ENCODE results near the gene MINDY2. TPM values are rescaled to one million over a fixed set of nuclear protein-coding genes. Genes with fewer than 3 reads are reported as not detected.

MINDY2 gene
- total RNA-seq, 1 experiment from 2014 or later: 25.5 TPM

- Mint-ChIP-seq H3K27ac (ENCODE audit: unreplicated experiment) (no peak overlapping the region), H3K9me3 (ENCODE audit: unreplicated experiment) (no peaks in the 10 kb centered on the region), H3K4me1 (ENCODE audit: low read depth, unreplicated experiment) (peaks cover 10% of the 10 kb centered on the region), H3K36me3 (ENCODE audit: insufficient read depth, unreplicated experiment) (peaks cover 38% of the 10 kb centered on the region), H3K4me3 (ENCODE audit: unreplicated experiment) (no peak overlapping the region), H3K27me3 (ENCODE audit: insufficient read depth, unreplicated experiment) (no peaks in the 10 kb centered on the region)
- no TSS peak for BruUV-seq (replicated peaks)
- Histone ChIP-seq H3K9me3 (no peaks in the 10 kb centered on the region), H3K27me3 (replicated peaks; ENCODE audit: control insufficient read depth, insufficient read depth, low read length) (no peaks in the 10 kb centered on the region), H3K4me3 (ENCODE audit: low read depth, low read length) (no peak overlapping the region), H3K4me1 (peaks cover 11% of the 10 kb centered on the region), H3K36me3 (ENCODE audit: control insufficient read depth, insufficient read depth, low read length) (peaks cover 3% of the 10 kb centered on the region; the same call in 1 of the 2 replicates)
- no peak for TF ChIP-seq CTCF (IDR thresholded peaks at IDR 0.05; ENCODE audit: insufficient read depth in 1 of 2, low read depth in 1 of 2, low read length in 1 of 2, severe bottlenecking in 1 of 2, unreplicated experiment in 1 of 2)
- intact Hi-C loops (cut with micrococcal nuclease; ENCODE audit: unreplicated experiment): no loop called here
- DNase-seq: no peak
- CTCF ChIA-PET: interaction anchor here (0.6 kb wide), 1 partner anchor 804 kb away, joined by 4 read pairs; no protein-coding TSS in a partner anchor
- POLR2A ChIA-PET: no interaction called here
Observed at GRCh38 chr15:58875343-58875742, 104.2 kb downstream of the MINDY2 start.

GRCh38 chr15:58876306-58877106 lies 105.4 kb downstream of the MINDY2 start:
- Histone ChIP-seq H3K4me1 (peaks cover 11% of the 10 kb centered on the region), H3K9me3 (no peaks in the 10 kb centered on the region), H3K36me3 (ENCODE audit: control insufficient read depth, insufficient read depth, low read length) (peaks cover 3% of the 10 kb centered on the region; the same call in 1 of the 2 replicates), H3K27me3 (replicated peaks; ENCODE audit: control insufficient read depth, insufficient read depth, low read length) (no peaks in the 10 kb centered on the region), H3K4me3 (ENCODE audit: low read depth, low read length) (no peak overlapping the region)
- CTCF ChIA-PET: no interaction called here
- intact Hi-C loops (cut with micrococcal nuclease; ENCODE audit: unreplicated experiment): no loop called here
- POLR2A ChIA-PET: interaction anchor here (0.7 kb wide), 1 partner anchor 9 kb away, joined by 3 read pairs; no protein-coding TSS in a partner anchor
- Mint-ChIP-seq H3K4me3 (ENCODE audit: unreplicated experiment) (no peak overlapping the region), H3K36me3 (ENCODE audit: insufficient read depth, unreplicated experiment) (peaks cover 50% of the 10 kb centered on the region), H3K27me3 (ENCODE audit: insufficient read depth, unreplicated experiment) (no peaks in the 10 kb centered on the region), H3K9me3 (ENCODE audit: unreplicated experiment) (no peaks in the 10 kb centered on the region), H3K27ac (ENCODE audit: unreplicated experiment) (no peak overlapping the region), H3K4me1 (ENCODE audit: low read depth, unreplicated experiment) (peaks cover 10% of the 10 kb centered on the region)
- no peak for DNase-seq
- no TSS peak for BruUV-seq (replicated peaks)
- no peak for TF ChIP-seq CTCF (IDR thresholded peaks at IDR 0.05; ENCODE audit: insufficient read depth in 1 of 2, low read depth in 1 of 2, low read length in 1 of 2, severe bottlenecking in 1 of 2, unreplicated experiment in 1 of 2)

- peaks cover 3% of the 10 kb centered on the region; the same call in 1 of the 2 replicates for H3K36me3 ChIP-seq (ENCODE audit: control insufficient read depth, insufficient read depth, low read length)
- intact Hi-C loops (cut with micrococcal nuclease; ENCODE audit: unreplicated experiment): no loop called here
Observed at GRCh38 chr15:58877999-58878825, 107.1 kb downstream of the MINDY2 start.

More at GRCh38 chr15:58877999-58878825, 107.1 kb downstream of the MINDY2 start:
- ChIA-PET CTCF (no interaction called here), POLR2A (no interaction called here)
- Histone ChIP-seq H3K4me3 (ENCODE audit: low read depth, low read length) (no peak overlapping the region), H3K27me3 (replicated peaks; ENCODE audit: control insufficient read depth, insufficient read depth, low read length) (no peaks in the 10 kb centered on the region), H3K4me1 (peaks cover 11% of the 10 kb centered on the region), H3K9me3 (no peaks in the 10 kb centered on the region)
- BruUV-seq (replicated peaks): no TSS peak
- H3K9me3 Mint-ChIP-seq (ENCODE audit: unreplicated experiment): no peaks in the 10 kb centered on the region
- TF ChIP-seq CTCF (IDR thresholded peaks at IDR 0.05; ENCODE audit: insufficient read depth in 1 of 2, low read depth in 1 of 2, low read length in 1 of 2, severe bottlenecking in 1 of 2, unreplicated experiment in 1 of 2): no peak
- H3K27me3 Mint-ChIP-seq (ENCODE audit: insufficient read depth, unreplicated experiment): no peaks in the 10 kb centered on the region
- peaks cover 10% of the 10 kb centered on the region for H3K4me1 Mint-ChIP-seq (ENCODE audit: low read depth, unreplicated experiment)
- DNase-seq: no peak
- no peak overlapping the region for H3K27ac Mint-ChIP-seq (ENCODE audit: unreplicated experiment)
- H3K36me3 Mint-ChIP-seq (ENCODE audit: insufficient read depth, unreplicated experiment): peaks cover 67% of the 10 kb centered on the region
- H3K4me3 Mint-ChIP-seq (ENCODE audit: unreplicated experiment): no peak overlapping the region

Data from Caco-2 (cell line).